Endothelial cell of umbilical vein (primary cell): ENCODE measurements around the gene ARV1.

Experiments
- CTCF ChIP-seq, 2 donors: IDR thresholded peaks; 1 replicate in 1 of 2; 2 replicates in 1 of 2; pipeline ENCODE4 v1.5.1; 2011; ENCODE audit warnings: low read length in 2 of 2, mild to moderate bottlenecking in 2 of 2, moderate library complexity in 2 of 2, control low read depth in 1 of 2, inconsistent platforms in 1 of 2, low read depth in 1 of 2; ENCODE audit not compliant: insufficient read depth in 1 of 2; ENCODE audit errors: extremely low read depth in 1 of 2
- GATA2 ChIP-seq: IDR thresholded peaks from 2 replicates; pipeline ENCODE4 v1.7.0; 2011; ENCODE audit warnings: low read depth, mild to moderate bottlenecking, moderate library complexity, mixed read lengths, low read length; ENCODE audit not compliant: insufficient read length, insufficient read depth
- MAX ChIP-seq: IDR thresholded peaks from 2 replicates; pipeline ENCODE4 v1.6.1; 2011; ENCODE audit not compliant: insufficient read depth, insufficient read length
- MYC ChIP-seq: IDR thresholded peaks from one replicate; pipeline ENCODE4 v1.6.1; 2011; ENCODE audit warnings: mild to moderate bottlenecking, low read depth, low read length
- POLR2A ChIP-seq: IDR thresholded peaks from 2 replicates; pipeline ENCODE4 v1.6.1; 2012; ENCODE audit warnings: low read depth, mild to moderate bottlenecking, control low read depth, low read length

GRCh38 chr1:231013391-231014015, 34.6 kb downstream of the ARV1 start:
- TF ChIP-seq MAX (no peak), CTCF (IDR thresholded peaks at IDR 0.05; ENCODE audit: extremely low read depth in 1 of 2, insufficient read depth in 1 of 2, low read depth in 1 of 2, low read length in 2 of 2) (no peak), MYC (no peak), POLR2A (no peak), GATA2 (no peak)
